CD14-positive monocyte (primary cell): ENCODE data around the gene ICA1L. TPM values are rescaled to one million over a fixed set of nuclear protein-coding genes. Genes with fewer than 3 reads are reported as not detected.
A peak's percentile ranks its signal among the peaks of the same experiment; 100 is the strongest.

Experiments
- DNase-seq, 3 donors: peaks; one replicate each; pipeline ENCODE4 v3.0.0-alpha.2; 2011 to 2022
- H2AFZ ChIP-seq: 2 replicates; pipeline ENCODE4 v1.6.0; 2012; ENCODE audit warnings: mild to moderate bottlenecking, low read depth, low read length, inconsistent platforms; ENCODE audit not compliant: insufficient read depth, poor library complexity, severe bottlenecking
- H3K27ac ChIP-seq, 2 donors: 1 replicate in 1 of 2; 2 replicates in 1 of 2; pipeline ENCODE4 v1.5.1; 2012 to 2013; ENCODE audit warnings: low read length in 2 of 2, control low read depth in 1 of 2, inconsistent platforms in 1 of 2, low read depth in 1 of 2, mild to moderate bottlenecking in 1 of 2
- H3K27me3 ChIP-seq, 2 donors: one replicate each; pipeline versions ENCODE4 v1.6.0 to v1.6.1; 2011 to 2013; ENCODE audit warnings: low read length in 2 of 2; ENCODE audit not compliant: control insufficient read depth in 2 of 2, insufficient read depth in 2 of 2
- H3K36me3 ChIP-seq, 2 donors: replicated peaks in 1 of 2; 1 replicate in 1 of 2; 2 replicates in 1 of 2; pipeline versions ENCODE4 v1.5.1 to v1.6.1; 2012 to 2013; ENCODE audit warnings: low read length in 2 of 2, control low read depth in 1 of 2, inconsistent platforms in 1 of 2, mild to moderate bottlenecking in 1 of 2; ENCODE audit not compliant: insufficient read depth in 2 of 2, control insufficient read depth in 1 of 2
- H3K4me1 ChIP-seq, 2 donors: 1 replicate in 1 of 2; 2 replicates in 1 of 2; pipeline versions ENCODE4 v1.5.1 to v1.6.1; 2012 to 2013; ENCODE audit warnings: low read length in 2 of 2, control low read depth in 1 of 2, inconsistent platforms in 1 of 2, mild to moderate bottlenecking in 1 of 2, moderate library complexity in 1 of 2; ENCODE audit not compliant: insufficient read depth in 2 of 2, control insufficient read depth in 1 of 2
- H3K4me2 ChIP-seq: replicated peaks from 2 replicates; pipeline ENCODE3; 2012; ENCODE audit warnings: low read length, moderate library complexity, mild to moderate bottlenecking; ENCODE audit not compliant: poor library complexity, severe bottlenecking; ENCODE audit errors: extremely low read depth
- H3K4me3 ChIP-seq, 3 experiments: fragments of 200-600 bp in 1 of 3; sonication (generic) in 1 of 3; replicated peaks in 1 of 3; 1 replicate in 2 of 3; 2 replicates in 1 of 3; pipeline ENCODE4 v1.5.1; 2011 to 2013; ENCODE audit warnings: low read length in 3 of 3, mild to moderate bottlenecking in 3 of 3, control low read depth in 2 of 3, low read depth in 2 of 3, inconsistent platforms in 1 of 3, moderate library complexity in 1 of 3
- H3K79me2 ChIP-seq: 2 replicates; pipeline ENCODE4 v1.6.0; 2012; ENCODE audit warnings: mild to moderate bottlenecking, control low read depth, inconsistent platforms, low read length, moderate library complexity; ENCODE audit not compliant: insufficient read depth
- H3K9ac ChIP-seq: 2 replicates; pipeline ENCODE4 v1.6.0; 2017; ENCODE audit warnings: low read length, mild to moderate bottlenecking; ENCODE audit not compliant: insufficient read depth, poor library complexity, severe bottlenecking
- H3K9me3 ChIP-seq, 2 donors: replicated peaks in 1 of 2; 1 replicate in 1 of 2; 2 replicates in 1 of 2; pipeline versions ENCODE4 v1.5.1 to v1.6.1; 2012 to 2013; ENCODE audit warnings: low read length in 2 of 2, control low read depth in 1 of 2; ENCODE audit not compliant: control insufficient read depth in 1 of 2, insufficient read depth in 1 of 2
- H4K20me1 ChIP-seq: 2 replicates; pipeline ENCODE4 v1.6.0; 2012; ENCODE audit warnings: mild to moderate bottlenecking, low read length, control low read depth, moderate library complexity; ENCODE audit not compliant: insufficient read depth
- H3K27ac Mint-ChIP-seq, 7 donors: one replicate each; pipeline ENCODE4 v1.8.0; 2020; ENCODE audit warnings: mild to moderate bottlenecking in 7 of 7, mixed read lengths in 7 of 7, moderate library complexity in 6 of 7, inconsistent platforms in 2 of 7
- H3K27me3 Mint-ChIP-seq, 3 donors: one replicate each; pipeline ENCODE4 v1.8.0; 2021 to 2022; ENCODE audit warnings: low read depth in 3 of 3, mild to moderate bottlenecking in 3 of 3, mixed read lengths in 3 of 3, moderate library complexity in 3 of 3, inconsistent platforms in 1 of 3
- H3K36me3 Mint-ChIP-seq, 2 donors: one replicate each; pipeline ENCODE4 v1.8.0; 2020; ENCODE audit warnings: mixed read lengths in 2 of 2, inconsistent platforms in 1 of 2, mild to moderate bottlenecking in 1 of 2
- H3K4me1 Mint-ChIP-seq: one replicate; pipeline ENCODE4 v1.8.0; 2020; ENCODE audit warnings: mild to moderate bottlenecking, mixed read lengths
- H3K4me3 Mint-ChIP-seq, 2 donors: one replicate each; pipeline ENCODE4 v1.8.0; 2020; ENCODE audit warnings: mild to moderate bottlenecking in 2 of 2, mixed read lengths in 2 of 2, moderate library complexity in 1 of 2
- H3K9me3 Mint-ChIP-seq, 7 donors: one replicate each; pipeline ENCODE4 v1.8.0; 2020 to 2022; ENCODE audit warnings: mixed read lengths in 7 of 7, mild to moderate bottlenecking in 6 of 7, moderate library complexity in 6 of 7, inconsistent platforms in 2 of 7
- CTCF ChIP-seq: fragments of 200-600 bp; IDR thresholded peaks from one replicate; pipeline ENCODE4 v1.8.0; 2022; ENCODE audit warnings: antibody characterized with exemption, mild to moderate bottlenecking
- WGBS: methylation state at CpG from one replicate; pipeline ENCODE4 v1.1.5; 2013; ENCODE audit warnings: missing lambda C conversion rate; ENCODE audit not compliant: insufficient coverage; 5-methylcytosine and 5-hydroxymethylcytosine counted together
- intact Hi-C, 2 donors: fragments of 100-400 bp; cut with micrococcal nuclease; formaldehyde crosslinking; loops; one replicate each; pipeline versions ENCODE4 v1.15.0 to v1.15.1; 2023
- polyA plus RNA-seq, 3 donors: library from polyadenylated mRNA; depleted of rRNA in 1 of 3; unstranded in 2 of 3; stranded (reverse) in 1 of 3; fragments of 300-500 nt in 2 of 3; fragments of >200 nt in 1 of 3; fragmentation: Illumina TruSeq in 2 of 3; gene quantifications; 1 replicate in 2 of 3; 2 replicates in 1 of 3; pipeline ENCODE4 v1.2.3, GENCODE V29; 2012 to 2021

The ICA1L gene
- polyA plus RNA-seq, 3 donors, result 0.17 to 0.85 (median 0.57) TPM

DNA sequence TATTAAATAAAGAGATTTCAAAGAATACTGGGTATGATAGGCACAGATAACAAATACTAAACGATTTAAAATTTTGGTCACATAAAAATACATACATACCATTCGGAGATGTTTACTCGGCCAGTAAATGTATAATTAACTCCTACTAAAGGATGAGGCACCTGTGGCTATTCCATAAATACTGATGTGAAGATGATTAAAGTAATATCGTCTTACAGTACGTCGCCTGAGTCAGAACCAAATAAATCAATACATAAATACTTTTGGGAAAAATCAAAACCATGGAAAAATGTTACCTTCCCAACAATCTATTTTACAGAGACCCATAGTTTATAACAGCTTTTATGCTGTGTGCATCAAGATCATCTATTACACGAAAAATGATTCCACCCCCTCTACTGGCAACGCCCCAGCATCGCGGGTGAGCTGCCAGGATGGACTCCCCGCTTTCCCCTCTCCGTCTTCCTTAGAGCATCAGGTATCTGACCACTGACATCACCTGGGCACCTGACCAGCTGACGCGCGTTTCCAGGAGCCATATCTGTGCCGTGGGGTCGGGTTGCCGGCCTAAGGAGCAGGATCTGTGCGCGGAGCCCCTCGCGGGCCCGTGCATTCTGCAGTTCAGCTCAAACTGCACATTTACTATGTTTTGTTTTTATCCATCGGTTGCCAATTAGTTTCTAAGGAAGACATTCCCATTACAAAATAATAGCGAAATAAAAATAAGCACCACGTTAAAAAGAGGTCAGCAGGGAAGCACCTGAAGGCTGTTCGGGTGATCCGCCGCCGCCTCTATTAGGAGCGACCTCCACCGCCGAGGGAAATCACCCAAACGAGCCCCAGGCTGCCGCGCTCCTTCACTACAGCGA lies 901 bp downstream of the ICA1L start:
- Mint-ChIP-seq H3K4me3 (peak overlapping the region; percentile 90 to 94), H3K36me3 (no peaks in the 10 kb centered on the region)
- no peak overlapping the region for H3K27ac ChIP-seq

More for the DNA sequence above, 901 bp downstream of the ICA1L start:
- Histone ChIP-seq H2AFZ (peak overlapping the region; percentile 98), H3K4me3 (peak overlapping the region; percentile 50 to 88 (median 69)), H3K4me2 (peak overlapping the region; percentile 89), H3K27me3 (peaks cover 0 to 6% of the 10 kb centered on the region in 2 donors), H3K36me3 (no peaks in the 10 kb centered on the region), H4K20me1 (no peaks in the 10 kb centered on the region), H3K9ac (peak overlapping the region; percentile 69), H3K79me2 (no peaks in the 10 kb centered on the region), H3K9me3 (no peaks in the 10 kb centered on the region), H3K4me1 (peaks cover 4 to 8% of the 10 kb centered on the region in 2 donors)
- peaks cover 11 to 13% (median 12%) of the 10 kb centered on the region in 3 donors for H3K27me3 Mint-ChIP-seq
- peak overlapping the region in 4 of 7 donors; percentile 12 to 73 (median 29) for H3K27ac Mint-ChIP-seq
- intact Hi-C loops, result loop anchor here in 1 of 2 donors (5.0 to 10.0 kb wide), 2 partner anchors 38 to 306 kb away; no protein-coding TSS in a partner anchor
- H3K4me1 Mint-ChIP-seq, result peaks cover 12% of the 10 kb centered on the region
- peak; percentile 67 for TF ChIP-seq CTCF
- DNase-seq, result peak; percentile 19 to 42 (median 34)
- under 1% methylated on average over 27 of the region's 37 CpGs for WGBS
- H3K9me3 Mint-ChIP-seq, result peaks cover 0 to 3% (median 0%) of the 10 kb centered on the region in 7 donors
